Measurements from ENCODE around the gene PKNOX2.

The PKNOX2 gene

GRCh38 chr11:125183641-125184040, 19.1 kb downstream of the PKNOX2 start:
- H3K4me1 ChIP-seq (ENCODE audit: control insufficient read depth in 1 of 2, insufficient read depth in 1 of 2, low read depth in 1 of 2, low read length in 1 of 2): no peaks in the 10 kb centered on the region
- H3K27me3 ChIP-seq: peaks cover 79% of the 10 kb centered on the region
- H3K36me3 ChIP-seq: no peaks in the 10 kb centered on the region
- no peaks in the 10 kb centered on the region for H3K9me3 ChIP-seq
- no peak overlapping the region for H3K27ac ChIP-seq
- no peak overlapping the region for H3K4me3 ChIP-seq (ENCODE audit: low read depth in 1 of 2, low read length in 1 of 2)
- TF ChIP-seq CTCF (IDR thresholded peaks at IDR 0.05): no peak

GRCh38 chr11:125188021-125188420, 23.5 kb downstream of the PKNOX2 start:
- TF ChIP-seq CTCF (IDR thresholded peaks at IDR 0.05): no peak
- H3K27me3 ChIP-seq: peaks cover 82% of the 10 kb centered on the region
- no peaks in the 10 kb centered on the region for H3K9me3 ChIP-seq
- H3K27ac ChIP-seq: no peak overlapping the region
- H3K36me3 ChIP-seq: no peaks in the 10 kb centered on the region
- H3K4me3 ChIP-seq (ENCODE audit: low read depth in 1 of 2, low read length in 1 of 2): no peak overlapping the region
- H3K4me1 ChIP-seq (ENCODE audit: control insufficient read depth in 1 of 2, insufficient read depth in 1 of 2, low read depth in 1 of 2, low read length in 1 of 2): no peaks in the 10 kb centered on the region

- TF ChIP-seq CTCF (IDR thresholded peaks at IDR 0.05): no peak
- no peaks in the 10 kb centered on the region for H3K36me3 ChIP-seq
- no peaks in the 10 kb centered on the region for H3K9me3 ChIP-seq
- no peak overlapping the region for H3K27ac ChIP-seq
- H3K27me3 ChIP-seq: peaks cover 68% of the 10 kb centered on the region
- H3K4me3 ChIP-seq (ENCODE audit: low read depth in 1 of 2, low read length in 1 of 2): no peak overlapping the region
- no peaks in the 10 kb centered on the region for H3K4me1 ChIP-seq (ENCODE audit: control insufficient read depth in 1 of 2, insufficient read depth in 1 of 2, low read depth in 1 of 2, low read length in 1 of 2)
Measured at GRCh38 chr11:125190566-125190965, 26.0 kb downstream of the PKNOX2 start.

GRCh38 chr11:125192183-125192582, 27.6 kb downstream of the PKNOX2 start:
- no peak overlapping the region for H3K4me3 ChIP-seq (ENCODE audit: low read depth in 1 of 2, low read length in 1 of 2)
- no peaks in the 10 kb centered on the region for H3K9me3 ChIP-seq
- no peak for TF ChIP-seq CTCF (IDR thresholded peaks at IDR 0.05)
- H3K27ac ChIP-seq: no peak overlapping the region
- H3K27me3 ChIP-seq: peaks cover 53% of the 10 kb centered on the region
- H3K36me3 ChIP-seq: no peaks in the 10 kb centered on the region
- no peaks in the 10 kb centered on the region for H3K4me1 ChIP-seq (ENCODE audit: control insufficient read depth in 1 of 2, insufficient read depth in 1 of 2, low read depth in 1 of 2, low read length in 1 of 2)

- Histone ChIP-seq H3K9me3 (no peaks in the 10 kb centered on the region), H3K4me1 (ENCODE audit: control insufficient read depth in 1 of 2, insufficient read depth in 1 of 2, low read depth in 1 of 2, low read length in 1 of 2) (no peaks in the 10 kb centered on the region), H3K27ac (no peak overlapping the region), H3K27me3 (peaks cover 49% of the 10 kb centered on the region), H3K36me3 (no peaks in the 10 kb centered on the region), H3K4me3 (ENCODE audit: low read depth in 1 of 2, low read length in 1 of 2) (no peak overlapping the region)
- no peak for TF ChIP-seq CTCF (IDR thresholded peaks at IDR 0.05)
Measured at GRCh38 chr11:125192717-125193415, 28.3 kb downstream of the PKNOX2 start.

GRCh38 chr11:125193416-125193726, 28.8 kb downstream of the PKNOX2 start:
- H3K9me3 ChIP-seq: no peaks in the 10 kb centered on the region
- TF ChIP-seq CTCF (IDR thresholded peaks at IDR 0.05): no peak
- H3K36me3 ChIP-seq: no peaks in the 10 kb centered on the region
- H3K4me1 ChIP-seq (ENCODE audit: control insufficient read depth in 1 of 2, insufficient read depth in 1 of 2, low read depth in 1 of 2, low read length in 1 of 2): no peaks in the 10 kb centered on the region
- H3K27me3 ChIP-seq: peaks cover 44% of the 10 kb centered on the region
- H3K27ac ChIP-seq: no peak overlapping the region
- H3K4me3 ChIP-seq (ENCODE audit: low read depth in 1 of 2, low read length in 1 of 2): no peak overlapping the region
